Spleen (tissue), 11 donors: ENCODE data around the gene USP20. TPM values are rescaled to one million over a fixed set of nuclear protein-coding genes. Genes with fewer than 3 reads are reported as not detected.

Experiments used
- DNase-seq: peaks from one replicate; pipeline ENCODE4 v3.0.0-alpha.2; 2020
- H3K27ac ChIP-seq, 8 donors: fragments of 200-600 bp; sonication (generic) in 7 of 8; 1 replicate in 4 of 8; 2 replicates in 4 of 8; pipeline versions ENCODE4 v1.5.0 to v1.8.0; 2016 to 2021; ENCODE audit warnings: inconsistent platforms in 4 of 8, mild to moderate bottlenecking in 4 of 8, moderate library complexity in 1 of 8
- H3K27me3 ChIP-seq, 7 donors: fragments of 200-600 bp; sonication (generic) in 6 of 7; replicated peaks in 1 of 7; 1 replicate in 4 of 7; 2 replicates in 3 of 7; pipeline versions ENCODE4 v1.5.0 to v1.8.0; 2016 to 2021; ENCODE audit warnings: inconsistent platforms in 3 of 7, mild to moderate bottlenecking in 1 of 7
- H3K36me3 ChIP-seq, 6 donors: fragments of 200-600 bp; sonication (generic) in 5 of 6; 1 replicate in 4 of 6; 2 replicates in 2 of 6; pipeline versions ENCODE4 v1.5.0 to v1.8.0; 2016 to 2021; ENCODE audit warnings: inconsistent platforms in 2 of 6
- H3K4me1 ChIP-seq, 6 donors: fragments of 200-600 bp; sonication (generic) in 5 of 6; 1 replicate in 3 of 6; 2 replicates in 3 of 6; pipeline versions ENCODE4 v1.5.0 to v1.8.0; 2016 to 2021; ENCODE audit warnings: inconsistent platforms in 3 of 6
- H3K4me3 ChIP-seq, 8 donors: fragments of 200-600 bp; sonication (generic) in 7 of 8; 1 replicate in 4 of 8; 2 replicates in 4 of 8; pipeline versions ENCODE4 v1.5.0 to v1.8.0; 2016 to 2021; ENCODE audit warnings: inconsistent platforms in 4 of 8, mild to moderate bottlenecking in 4 of 8, moderate library complexity in 2 of 8
- H3K9me3 ChIP-seq, 8 donors: fragments of 200-600 bp; sonication (generic) in 7 of 8; 1 replicate in 4 of 8; 2 replicates in 4 of 8; pipeline versions ENCODE4 v1.5.0 to v1.8.0; 2016 to 2021; ENCODE audit warnings: inconsistent platforms in 4 of 8
- CTCF ChIP-seq, 11 experiments: fragments of 200-600 bp in 7 of 11; fragments of 450-650 bp in 4 of 11; sonication (generic) in 4 of 11; IDR thresholded peaks in 8 of 11; conservative IDR thresholded peaks in 3 of 11; 1 replicate in 7 of 11; 2 replicates in 4 of 11; pipeline versions ENCODE4 v1.4.0 to v1.8.0; 2016 to 2021; ENCODE audit warnings: antibody characterized with exemption in 11 of 11, inconsistent platforms in 4 of 11, mild to moderate bottlenecking in 1 of 11
- POLR2A ChIP-seq, 3 donors: fragments of 450-650 bp; IDR thresholded peaks; one replicate each; pipeline ENCODE4 v1.5.1; 2017; ENCODE audit warnings: antibody characterized with exemption in 3 of 3, mild to moderate bottlenecking in 1 of 3
- POLR2AphosphoS5 ChIP-seq, 3 donors: sonication (generic); formaldehyde crosslinking; IDR thresholded peaks; one replicate each; pipeline ENCODE4 v1.5.1; 2017; ENCODE audit warnings: antibody characterized with exemption in 3 of 3
- WGBS, 5 donors: extraction: QIAGEN DNeasy Blood & Tissue Kit in 3 of 5; methylation state at CpG; one replicate each; pipeline versions ENCODE4 v1.1.5 to v1.1.7; 2013 to 2018; 5-methylcytosine and 5-hydroxymethylcytosine counted together
- intact Hi-C: fragments of 100-400 bp; cut with DNase I; formaldehyde crosslinking; loops from one replicate; pipeline ENCODE4 v1.15.0; 2023; ENCODE audit warnings: low total_unique reads
- polyA plus RNA-seq, 3 donors: library from polyadenylated mRNA; stranded (reverse); fragments of 200-250 nt; gene quantifications; one replicate each; pipeline ENCODE4 v1.2.1, GENCODE V29; 2013
- total RNA-seq, 7 donors: library from RNA; depleted of rRNA in 3 of 7; stranded (reverse); fragments of >200 nt in 3 of 7; fragmentation: NEBNext Ultra II Directional in 4 of 7; extraction: Animal tissue kit (Norgen Biotek cat#: 25700) in 4 of 7; gene quantifications; one replicate each; pipeline versions ENCODE4 v1.1.0 to v1.2.1, GENCODE V29; 2016 to 2021
- donor health status: healthy with polysubstance abuse.
- donor health status: DM: no; HTN: no; CAD: no; lungs with moderate emphysema.
- donor health status: DM: no; HTN: no; CAD: no.
- donor health status: Bipolar disorder and iron deficiency.
- donor health status: healthy.
- donor health status: DM: no; HTN: no; CAD: no.
- donor health status: DM: yes; HTN: yes; CAD: no.

The USP20 gene
- total and polyA plus RNA-seq, 10 donors = 29.7 to 83.7 (median 41.3) TPM

GRCh38 chr9:129914051-129914450, 78.8 kb downstream of the USP20 start:
- no peak overlapping the region for H3K4me3 ChIP-seq
- H3K27ac ChIP-seq = no peak overlapping the region
- no peak for DNase-seq
- intact Hi-C loops = no loop called here
- no peaks in the 10 kb centered on the region for H3K27me3 ChIP-seq
- peaks cover 0 to 96% (median 32%) of the 10 kb centered on the region in 6 donors for H3K36me3 ChIP-seq
- peaks cover 0 to 29% (median 3%) of the 10 kb centered on the region in 6 donors for H3K4me1 ChIP-seq
- TF ChIP-seq POLR2A (IDR thresholded peaks at IDR 0.05) = no peak
- no peak for TF ChIP-seq POLR2AphosphoS5 (IDR thresholded peaks at IDR 0.05)
- no peak for TF ChIP-seq CTCF (IDR thresholded peaks at IDR 0.05 in 8 of 11, conservative IDR thresholded peaks at IDR 0.05 in 3 of 11)
- 87 to 96% (median 91%) methylated on average over 5 of the region's 5 CpGs for WGBS, 5 donors
- H3K9me3 ChIP-seq = no peaks in the 10 kb centered on the region

DNA sequence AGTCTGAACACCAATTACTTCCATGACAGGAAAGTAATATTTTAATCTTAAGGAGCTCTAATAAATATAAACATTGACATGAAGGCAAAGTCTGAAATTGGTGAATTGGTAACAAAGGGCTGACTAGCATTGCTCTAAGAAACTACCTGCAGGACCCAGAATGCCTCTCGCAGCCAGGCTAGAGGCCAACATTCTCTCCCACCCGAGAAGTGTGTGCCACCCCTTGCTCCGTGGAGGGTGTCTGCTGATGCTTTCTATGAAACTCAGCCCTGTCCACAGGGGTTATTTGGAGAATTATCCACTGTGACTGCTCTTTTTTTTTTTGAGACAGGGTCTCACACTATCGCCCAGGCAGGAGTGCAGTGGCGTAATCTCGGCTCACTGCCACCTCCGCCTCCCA, 81.4 kb downstream of the USP20 start:
- no peaks in the 10 kb centered on the region for H3K27me3 ChIP-seq
- DNase-seq = no peak
- no peaks in the 10 kb centered on the region for H3K9me3 ChIP-seq
- peaks cover 0 to 82% (median 23%) of the 10 kb centered on the region in 6 donors for H3K36me3 ChIP-seq
- H3K4me3 ChIP-seq = no peak overlapping the region
- TF ChIP-seq POLR2A (IDR thresholded peaks at IDR 0.05) (no peak), CTCF (IDR thresholded peaks at IDR 0.05 in 8 of 11, conservative IDR thresholded peaks at IDR 0.05 in 3 of 11) (no peak), POLR2AphosphoS5 (IDR thresholded peaks at IDR 0.05) (peak in 1 of 3 donors; percentile 4)
- no peak overlapping the region for H3K27ac ChIP-seq
- intact Hi-C loops = no loop called here
- 94 to 97% (median 96%) methylated on average over 7 of the region's 7 CpGs for WGBS, 5 donors
- peaks cover 0 to 42% (median 11%) of the 10 kb centered on the region in 6 donors for H3K4me1 ChIP-seq

GRCh38 chr9:129918296-129918950, 83.2 kb downstream of the USP20 start:
- Histone ChIP-seq H3K4me1 (peaks cover 0 to 57% (median 11%) of the 10 kb centered on the region in 6 donors), H3K27ac (peak overlapping the region in 4 of 8 donors; percentile 22 to 68 (median 59)), H3K4me3 (no peak overlapping the region), H3K9me3 (no peaks in the 10 kb centered on the region), H3K27me3 (no peaks in the 10 kb centered on the region), H3K36me3 (peaks cover 0 to 85% (median 37%) of the 10 kb centered on the region in 6 donors)
- intact Hi-C loops = no loop called here
- DNase-seq = no peak
- TF ChIP-seq POLR2A (IDR thresholded peaks at IDR 0.05) (no peak), CTCF (IDR thresholded peaks at IDR 0.05 in 8 of 11, conservative IDR thresholded peaks at IDR 0.05 in 3 of 11) (no peak), POLR2AphosphoS5 (IDR thresholded peaks at IDR 0.05) (no peak)
- WGBS, 5 donors = 86 to 89% (median 88%) methylated on average over 14 of the region's 14 CpGs

DNA sequence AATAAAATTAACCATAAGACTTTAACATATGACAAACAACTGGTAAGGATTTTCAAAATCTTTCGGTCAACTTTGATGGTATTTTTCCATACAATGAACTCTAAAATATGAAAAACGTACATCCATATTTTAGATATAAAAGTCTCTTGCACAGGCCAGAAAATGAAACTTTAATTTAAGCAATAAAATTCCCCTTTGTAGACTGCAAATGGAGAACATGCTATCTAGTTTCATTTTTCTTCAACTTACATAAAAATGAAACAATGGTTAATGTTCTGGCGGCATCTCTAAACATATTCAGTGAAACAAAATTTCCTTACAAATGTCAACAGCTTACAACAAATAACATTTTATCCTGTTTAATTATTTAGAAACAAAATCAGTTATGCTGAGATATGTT, 84.0 kb downstream of the USP20 start:
- 35 to 56% (median 52%) methylated on average over 3 of the region's 3 CpGs for WGBS, 5 donors
- Histone ChIP-seq H3K4me3 (no peak overlapping the region), H3K36me3 (peaks cover 0 to 85% (median 40%) of the 10 kb centered on the region in 6 donors), H3K27me3 (no peaks in the 10 kb centered on the region), H3K9me3 (no peaks in the 10 kb centered on the region), H3K27ac (peak overlapping the region in 6 of 8 donors; percentile 9 to 68 (median 40)), H3K4me1 (peaks cover 0 to 65% (median 11%) of the 10 kb centered on the region in 6 donors)
- intact Hi-C loops = no loop called here
- DNase-seq = no peak
- TF ChIP-seq POLR2AphosphoS5 (IDR thresholded peaks at IDR 0.05) (no peak), CTCF (IDR thresholded peaks at IDR 0.05 in 8 of 11, conservative IDR thresholded peaks at IDR 0.05 in 3 of 11) (no peak), POLR2A (IDR thresholded peaks at IDR 0.05) (no peak)
